Measurements from ENCODE around the gene NR6A1.

NR6A1 gene

DNA sequence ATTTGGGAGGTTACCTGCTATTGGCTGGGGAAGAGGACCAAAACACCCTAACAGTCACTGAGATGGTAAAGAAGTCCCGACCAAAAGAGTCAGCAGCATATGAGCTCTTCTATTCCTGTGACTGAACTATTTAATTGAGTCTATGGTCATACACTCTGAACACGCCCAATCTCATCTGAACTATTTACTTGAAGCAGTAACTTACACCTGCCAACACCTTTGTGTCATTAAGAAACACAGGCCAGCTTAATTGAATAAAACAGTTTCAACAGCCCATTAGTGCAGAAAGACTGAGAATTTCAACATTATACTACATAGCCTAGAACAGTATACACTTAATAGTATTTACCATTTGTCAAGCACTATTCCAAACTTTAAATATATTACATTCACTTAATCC lies 47.8 kb downstream of the NR6A1 start:
- no peak for DNase-seq (ENCODE audit: low read depth)

DNA sequence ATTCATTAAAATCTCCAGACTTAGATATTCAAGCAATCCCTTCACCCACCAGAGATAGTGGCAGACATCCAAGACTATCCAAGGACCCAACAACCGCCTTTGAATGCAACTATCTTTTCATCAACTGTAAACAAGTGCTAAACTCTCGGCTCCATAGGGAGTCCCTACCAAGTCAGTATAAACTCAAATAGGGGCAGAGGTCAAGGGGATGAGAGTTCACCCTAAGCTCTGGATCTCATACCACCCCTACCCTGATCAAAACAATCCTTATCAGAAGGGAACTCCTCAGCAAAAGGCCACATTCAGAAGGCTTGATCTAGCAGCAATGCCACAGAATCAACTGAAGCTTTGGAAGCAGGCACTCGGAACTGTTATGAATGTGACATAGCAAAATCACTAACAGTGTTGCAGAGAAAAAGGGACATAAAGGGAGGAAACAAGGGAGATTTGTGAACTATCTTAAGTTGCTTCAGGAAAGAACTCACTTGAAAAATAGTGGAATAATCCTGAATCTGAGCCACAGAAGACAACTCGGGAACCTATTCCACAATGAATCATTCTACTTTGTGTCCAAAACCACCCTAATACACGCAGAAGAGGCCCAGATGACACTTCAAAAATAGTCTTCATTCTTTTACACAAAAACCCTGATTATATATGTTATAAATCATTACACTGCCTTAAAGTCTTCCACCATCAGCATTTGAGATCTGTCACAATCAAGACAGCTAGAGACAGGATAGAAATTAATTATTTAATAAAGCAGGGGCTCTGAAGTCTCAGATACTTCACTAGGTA lies 49.8 kb downstream of the NR6A1 start:
- no peak for DNase-seq (ENCODE audit: low read depth)

DNA sequence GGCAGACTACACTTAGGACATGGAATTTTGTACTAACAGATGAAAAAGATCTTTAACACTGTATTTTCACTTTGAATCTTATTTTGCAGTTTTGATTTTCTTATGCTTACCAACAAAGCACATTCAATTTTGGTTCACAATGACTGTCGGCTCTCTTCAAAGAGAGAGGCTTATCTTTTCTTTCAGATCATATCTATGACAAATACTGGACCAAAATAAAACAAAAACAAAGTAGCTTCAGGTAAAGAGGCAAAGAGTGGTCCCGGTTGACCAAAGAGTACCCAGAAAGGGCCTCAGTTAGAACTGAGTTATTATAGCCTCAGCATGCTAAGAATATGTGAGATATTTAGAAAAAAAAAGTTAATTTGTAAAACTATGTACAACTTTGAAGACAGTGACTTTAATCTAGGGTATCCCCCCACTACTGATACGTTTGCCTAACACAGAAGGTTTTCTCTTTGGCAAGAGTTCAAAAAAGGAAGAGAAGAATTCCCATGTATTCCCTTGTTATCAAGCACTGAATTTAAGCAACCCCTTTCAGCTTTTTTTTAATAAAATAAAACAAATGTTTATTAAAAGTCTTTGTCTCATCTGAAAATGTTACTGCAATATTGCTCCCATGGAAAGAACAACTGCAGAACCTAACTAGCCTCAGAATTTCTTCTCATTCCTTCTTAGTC lies 50.5 kb downstream of the NR6A1 start:
- no peak for DNase-seq (ENCODE audit: low read depth)

DNA sequence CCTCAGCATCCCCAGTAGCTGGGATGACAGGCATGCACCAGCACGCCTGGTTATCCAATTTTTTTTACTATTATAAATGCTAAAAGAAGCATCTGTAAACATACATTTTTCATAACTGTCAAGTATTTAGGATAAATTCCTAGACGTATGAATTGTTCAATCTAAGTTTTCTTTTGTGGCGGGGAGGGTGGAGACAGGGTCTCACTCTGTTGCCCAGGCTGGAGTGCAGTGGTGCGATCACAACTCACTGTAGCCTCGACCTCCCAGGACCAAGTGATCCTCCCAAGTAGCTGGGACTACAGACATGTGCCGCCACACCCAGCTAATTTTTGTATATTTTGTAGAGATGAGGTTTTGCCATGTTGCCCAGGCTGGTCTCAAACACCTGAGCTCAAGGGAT lies 52.2 kb downstream of the NR6A1 start:
- no peak for DNase-seq (ENCODE audit: low read depth)

DNA sequence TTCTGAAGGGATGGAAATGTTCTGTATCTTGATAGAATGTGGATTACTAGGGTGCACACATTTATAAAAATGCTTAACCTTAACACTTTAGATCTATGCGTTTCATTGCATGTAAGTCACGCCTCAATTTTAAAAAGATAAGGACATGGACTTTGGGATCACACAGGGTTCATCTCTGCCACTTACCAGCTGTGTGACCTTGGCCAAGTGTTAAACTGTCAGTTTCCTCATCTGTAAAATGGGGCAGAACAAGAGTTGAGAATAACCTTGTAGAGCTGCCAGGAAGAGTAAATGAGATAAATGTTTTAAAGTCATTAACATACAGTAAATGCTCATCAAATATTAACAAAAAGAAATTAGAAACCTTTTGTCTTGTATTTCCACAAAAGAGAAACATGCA lies 53.5 kb downstream of the NR6A1 start:
- no peak for DNase-seq (ENCODE audit: low read depth)

DNA sequence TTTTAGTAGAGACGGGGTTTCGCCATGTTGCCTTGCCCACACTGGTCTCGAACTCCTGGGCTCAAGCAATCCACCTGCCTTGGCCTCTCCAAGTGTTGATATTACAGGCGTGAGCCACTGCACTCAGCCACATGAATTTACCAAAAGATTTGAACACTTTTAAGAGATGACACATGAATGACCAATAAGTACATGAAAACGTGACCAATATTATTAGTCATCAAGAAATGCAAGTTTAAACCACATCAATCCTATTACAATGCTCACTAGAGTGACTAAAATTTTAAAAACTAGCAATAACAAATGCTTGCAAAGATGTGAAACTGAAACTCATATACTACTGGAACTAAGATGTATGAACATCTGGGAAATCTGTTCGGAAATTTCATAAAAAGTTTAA lies 54.3 kb downstream of the NR6A1 start:
- DNase-seq (ENCODE audit: low read depth): no peak

DNA sequence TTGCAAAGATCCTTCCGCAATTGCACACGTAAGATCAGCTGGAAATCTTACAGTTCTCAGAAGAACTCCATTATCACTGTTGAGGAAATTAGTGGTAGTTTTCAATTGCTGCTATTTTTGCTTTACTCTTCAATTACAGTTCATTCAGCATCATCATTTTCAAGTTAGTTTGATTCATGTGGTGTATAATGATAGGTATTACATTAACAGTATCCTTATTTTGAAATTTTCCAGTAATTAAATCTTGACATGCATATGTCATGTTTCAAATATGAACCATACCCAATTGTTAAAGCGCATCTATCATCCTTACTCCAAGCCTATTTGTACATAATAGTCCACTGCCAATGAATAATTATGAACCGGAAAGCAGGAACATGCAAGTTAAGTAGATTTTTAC lies 60.3 kb downstream of the NR6A1 start:
- DNase-seq (ENCODE audit: low read depth): no peak

DNA sequence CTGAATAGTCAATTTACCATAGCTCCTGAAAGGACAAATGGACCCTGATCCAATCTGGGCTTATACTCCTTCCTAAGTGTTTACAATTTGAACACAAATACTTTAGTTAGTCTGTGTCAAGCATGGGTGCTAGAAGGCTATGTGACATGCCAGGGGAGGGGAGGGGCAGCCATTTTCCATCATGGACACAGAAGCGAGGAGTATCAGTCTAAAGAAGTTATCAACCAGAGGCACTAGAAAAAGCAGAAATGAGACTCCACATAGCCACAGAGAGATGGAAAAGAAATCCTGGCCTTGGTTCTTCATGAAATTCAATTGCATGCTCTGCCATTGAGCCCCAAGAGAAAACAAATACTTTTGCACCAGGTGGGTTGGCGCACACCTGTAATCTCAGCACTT lies 61.8 kb downstream of the NR6A1 start:
- DNase-seq (ENCODE audit: low read depth): no peak

DNA sequence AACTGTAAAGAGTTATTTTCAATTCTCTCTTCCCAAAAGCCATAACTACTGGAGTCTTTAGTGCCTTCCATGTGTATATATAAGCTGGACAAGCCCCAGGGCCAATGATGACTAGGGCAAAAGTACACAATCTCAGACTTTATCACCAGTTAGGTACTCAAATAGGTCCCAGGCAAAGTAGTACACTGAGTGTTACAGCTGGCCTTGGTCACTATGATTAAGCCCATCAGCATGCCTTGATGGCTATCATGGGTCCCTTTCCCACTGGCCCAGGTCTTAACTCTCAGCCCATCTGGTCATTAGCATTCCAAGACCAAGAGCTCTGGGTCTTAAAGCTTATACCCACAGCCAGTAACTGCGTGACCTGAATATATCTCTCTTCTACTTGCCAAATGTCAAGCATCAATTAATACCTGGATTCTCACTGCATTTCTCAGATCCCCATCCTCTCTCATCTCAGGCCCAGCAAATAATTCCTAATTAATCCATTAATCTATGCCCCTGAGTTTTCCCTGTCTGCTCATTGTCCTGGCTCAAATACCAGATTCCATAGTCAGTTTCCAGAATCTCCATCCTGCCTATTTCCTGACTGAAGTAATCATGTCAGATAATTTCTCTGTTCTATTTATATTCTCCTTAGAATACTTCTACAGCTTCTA lies 62.3 kb downstream of the NR6A1 start:
- DNase-seq (ENCODE audit: low read depth): no peak

DNA sequence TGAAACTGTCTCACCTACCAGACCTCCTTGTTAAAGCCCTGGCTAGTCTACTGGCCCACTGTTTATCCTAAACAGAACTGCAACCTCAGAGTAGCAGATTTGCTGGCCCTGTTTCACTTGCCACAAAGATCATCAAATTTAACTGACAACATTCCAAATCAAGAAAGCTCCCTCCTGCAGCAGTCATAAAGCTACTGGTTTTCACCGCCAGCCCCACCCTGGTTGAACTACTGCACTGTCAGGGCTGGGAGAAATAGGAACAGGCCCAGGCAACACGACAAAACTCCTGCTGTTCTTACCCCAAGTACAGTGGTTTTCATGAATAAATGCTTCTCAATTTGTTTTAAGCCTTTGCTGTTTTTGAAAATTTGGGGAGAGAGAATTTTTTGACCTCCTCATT lies 63.0 kb downstream of the NR6A1 start:
- DNase-seq (ENCODE audit: low read depth): no peak

DNA sequence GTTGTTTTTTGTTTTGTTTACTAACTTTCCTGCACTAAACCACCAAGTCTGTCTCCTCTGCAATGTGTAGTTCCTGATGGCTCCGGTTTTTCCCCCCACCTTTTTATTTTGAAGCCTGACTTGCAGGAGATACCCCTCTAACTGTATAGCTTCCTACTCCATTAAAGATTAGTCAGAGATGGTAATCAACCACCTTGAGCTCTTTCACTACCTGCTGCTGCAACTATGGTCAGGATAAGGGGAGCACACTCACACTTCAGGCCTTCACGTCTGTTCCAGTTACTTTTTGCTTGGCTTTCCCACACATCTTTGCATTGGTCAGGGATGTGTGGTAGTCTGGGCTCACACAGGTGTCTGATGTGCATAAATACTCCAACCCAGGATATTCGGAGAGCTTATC lies 63.4 kb downstream of the NR6A1 start:
- DNase-seq (ENCODE audit: low read depth): no peak

DNA sequence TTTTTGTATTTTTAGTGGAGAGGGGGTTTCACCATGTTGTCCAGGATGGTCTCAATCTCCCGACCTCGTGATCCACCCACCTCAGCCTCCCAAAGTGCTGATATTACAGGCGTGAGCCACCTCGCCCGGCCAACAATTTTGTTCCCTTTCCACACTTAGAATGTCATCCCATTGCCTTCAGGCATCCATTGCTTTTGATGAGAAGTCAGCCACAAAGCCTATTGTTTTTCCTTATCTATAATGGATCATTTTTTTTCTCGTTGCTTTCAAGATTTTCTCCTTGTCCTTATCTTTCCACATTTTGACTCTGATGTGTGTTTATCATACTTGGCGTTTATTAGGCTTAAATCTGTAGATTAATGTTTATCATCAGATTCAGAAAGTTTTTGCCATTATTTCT lies 64.4 kb downstream of the NR6A1 start:
- no peak for DNase-seq (ENCODE audit: low read depth)

DNA sequence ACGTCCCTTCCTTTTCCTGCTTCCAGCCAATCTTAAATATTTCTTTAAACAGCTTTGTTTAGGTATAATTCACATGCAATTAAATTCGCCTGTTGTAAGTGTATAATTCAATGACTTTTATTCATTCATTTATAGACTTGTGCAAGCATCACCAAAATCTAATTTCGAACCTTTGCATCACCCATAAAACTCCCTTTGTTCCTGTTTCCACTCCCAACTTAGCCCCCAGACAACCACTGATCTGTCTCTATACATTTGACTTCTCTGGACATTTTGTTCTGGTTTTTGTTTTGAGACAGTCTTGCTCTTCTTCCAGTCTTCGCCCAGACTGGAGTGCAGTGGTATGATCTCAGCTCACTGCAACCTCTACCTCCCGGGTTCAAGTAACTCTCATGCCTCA lies 71.5 kb downstream of the NR6A1 start:
- no peak for DNase-seq (ENCODE audit: low read depth)

DNA sequence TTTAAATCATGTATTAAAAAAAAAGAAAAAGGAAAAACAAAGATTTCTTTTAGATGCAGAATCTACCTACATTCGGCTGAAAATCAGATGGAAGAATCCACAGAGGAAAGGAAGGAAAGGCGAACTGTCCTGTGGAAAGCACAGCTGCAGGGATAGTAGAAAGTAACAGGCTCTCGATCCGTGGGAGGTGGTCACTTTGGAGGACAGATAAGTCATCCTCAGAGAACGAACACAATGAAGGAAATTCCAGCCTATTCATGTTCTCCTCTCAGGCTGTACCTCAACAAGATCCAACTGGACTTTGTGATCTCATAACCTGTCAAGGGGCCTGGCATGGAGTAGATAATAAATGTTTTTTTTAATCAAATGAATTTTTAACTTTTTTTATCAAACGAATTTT lies 72.8 kb downstream of the NR6A1 start:
- DNase-seq (ENCODE audit: low read depth): no peak

DNA sequence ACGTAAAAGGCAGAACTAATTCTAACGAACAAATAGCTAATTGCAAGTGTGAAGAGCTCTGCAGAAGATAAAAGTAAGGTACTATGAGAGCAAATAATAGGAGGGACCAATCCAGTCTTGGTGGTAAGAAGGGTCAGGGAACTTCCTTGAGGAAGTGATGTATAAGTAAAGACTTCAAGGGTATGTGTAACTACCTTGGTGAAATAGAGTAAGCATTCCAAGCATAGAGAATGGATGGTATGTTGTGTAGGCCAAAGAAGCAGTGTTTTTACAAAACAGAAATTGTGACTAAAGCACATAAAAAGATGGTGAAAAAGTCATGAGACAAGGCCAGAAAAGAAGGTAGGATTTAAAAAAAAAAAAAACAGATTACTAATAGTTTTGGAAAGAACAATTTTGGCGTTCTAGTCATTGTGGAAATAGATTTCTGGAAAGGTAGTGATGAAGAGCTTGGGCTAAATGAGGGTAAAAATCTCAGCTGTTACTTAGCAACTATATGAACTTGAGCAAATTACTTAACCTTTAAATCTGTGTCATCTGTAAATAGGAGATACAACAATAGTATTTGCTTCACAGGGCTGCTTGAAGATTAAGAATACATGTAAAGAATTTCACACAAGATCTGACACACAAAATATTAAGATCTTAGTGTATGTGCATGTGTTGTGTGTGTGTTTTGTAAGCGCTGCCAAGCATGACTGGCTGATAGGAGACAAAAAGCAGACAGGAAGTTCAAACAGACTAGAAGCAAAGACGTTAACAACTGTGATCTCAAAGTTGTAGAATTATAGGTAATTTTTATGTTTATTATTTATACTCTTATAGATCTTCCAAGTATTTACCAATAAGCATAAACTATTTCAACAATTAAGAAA lies 73.5 kb downstream of the NR6A1 start:
- DNase-seq (ENCODE audit: low read depth): no peak

DNA sequence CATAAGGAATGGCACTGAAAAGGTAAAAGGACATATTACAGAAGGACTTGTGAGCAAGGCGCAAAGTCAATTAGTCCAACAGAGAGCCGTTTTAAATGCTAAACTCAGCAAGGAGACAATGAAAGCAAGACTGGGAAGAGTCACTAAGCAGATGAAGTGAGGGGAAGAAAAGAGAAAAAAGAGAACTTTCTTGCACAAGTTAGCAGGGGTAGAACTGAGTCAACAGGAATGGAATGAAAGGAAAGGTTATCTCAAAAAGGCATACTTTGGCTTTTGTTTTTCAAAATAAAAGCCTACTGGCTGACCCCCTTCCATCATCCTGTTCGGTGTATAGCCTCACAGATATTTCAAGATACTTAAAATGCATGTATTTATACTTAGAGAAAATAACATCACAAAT lies 75.0 kb downstream of the NR6A1 start:
- no peak for DNase-seq (ENCODE audit: low read depth)

DNA sequence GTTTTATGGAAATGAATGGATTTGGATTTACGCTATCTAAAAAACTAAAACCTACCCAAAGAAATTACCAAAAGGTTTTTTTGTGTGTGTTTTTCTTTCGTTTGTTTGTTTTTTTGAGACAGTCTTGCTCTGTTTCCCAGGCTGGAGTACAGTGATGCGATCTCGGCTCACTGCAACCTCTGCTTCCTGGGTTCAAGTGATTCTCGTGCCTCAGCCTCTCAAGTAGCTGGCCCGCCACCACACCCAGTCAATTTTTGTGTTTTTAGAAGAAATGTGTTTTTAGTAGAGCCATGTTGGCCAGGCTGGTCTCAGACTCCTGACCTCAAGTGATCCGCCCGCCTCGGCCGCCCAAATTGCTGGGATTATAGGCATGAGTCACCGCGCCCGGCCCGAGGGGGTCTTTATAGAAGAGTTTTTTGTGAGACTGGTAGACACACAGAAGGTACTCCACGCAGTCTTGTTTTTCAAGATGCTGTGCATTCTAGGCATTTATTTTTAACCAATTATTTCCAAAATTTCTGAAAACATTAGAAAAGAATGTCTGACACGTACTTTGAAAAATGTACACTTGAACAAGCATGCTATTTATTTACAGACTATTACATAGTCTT lies 75.7 kb downstream of the NR6A1 start:
- DNase-seq (ENCODE audit: low read depth): no peak

DNA sequence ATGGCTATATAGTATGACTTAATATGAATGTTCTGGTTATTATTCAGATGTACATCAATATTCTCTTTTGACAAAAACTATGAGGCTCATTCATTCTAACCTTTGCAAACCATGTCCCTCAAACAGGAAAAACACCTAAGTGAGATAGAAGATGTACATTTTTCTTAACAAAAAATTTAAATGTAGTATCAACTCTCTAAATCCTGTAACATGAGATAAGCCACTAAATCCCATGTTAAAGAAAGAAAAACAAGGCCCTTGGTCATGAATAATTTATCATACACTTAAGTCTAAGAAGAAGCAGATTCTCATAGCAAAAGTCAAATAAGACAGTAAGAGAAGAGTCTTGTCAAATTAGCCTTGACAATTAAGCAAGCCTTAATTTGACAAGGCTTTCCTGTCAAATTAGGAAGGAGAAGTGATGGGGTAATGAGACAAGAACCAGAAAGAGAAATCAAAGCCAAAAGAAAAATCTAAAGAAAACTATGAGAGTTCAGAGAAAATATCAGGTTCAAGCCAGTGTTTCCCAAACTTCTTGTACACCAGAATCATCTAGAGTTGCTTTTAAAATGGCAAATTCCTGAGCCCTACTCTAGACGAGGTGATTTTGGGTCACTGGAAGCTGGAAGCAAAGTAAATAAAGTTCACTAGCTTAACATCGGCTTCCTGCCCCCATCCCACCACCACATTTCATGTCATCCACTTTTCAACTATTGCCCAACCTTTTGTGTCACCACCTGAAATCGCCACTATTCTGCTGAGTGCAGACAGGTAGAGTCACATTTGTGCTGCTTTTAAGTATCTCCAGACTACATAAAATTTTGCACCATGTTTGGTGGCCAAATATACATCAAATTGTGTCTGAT lies 76.5 kb downstream of the NR6A1 start:
- no peak for DNase-seq (ENCODE audit: low read depth)

DNA sequence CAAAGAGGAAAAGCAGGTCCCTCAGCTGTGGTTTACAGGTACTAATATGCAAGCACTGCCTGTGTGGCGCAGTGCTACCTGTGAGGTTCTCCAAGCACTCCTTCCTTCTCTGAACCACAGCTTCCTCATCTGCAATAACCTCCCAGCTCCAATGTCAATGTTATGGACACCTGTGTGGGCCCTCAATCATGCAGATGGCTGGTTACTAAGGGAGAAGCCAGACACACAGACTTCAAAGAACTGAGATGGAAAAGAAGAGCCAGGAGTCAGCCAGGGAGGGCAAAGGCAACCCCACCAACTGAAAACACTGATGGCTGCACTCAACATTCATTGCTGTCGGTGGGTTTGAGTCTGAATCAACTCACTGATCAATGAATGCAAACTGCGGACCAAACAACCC lies 77.7 kb downstream of the NR6A1 start:
- DNase-seq (ENCODE audit: low read depth): no peak

DNA sequence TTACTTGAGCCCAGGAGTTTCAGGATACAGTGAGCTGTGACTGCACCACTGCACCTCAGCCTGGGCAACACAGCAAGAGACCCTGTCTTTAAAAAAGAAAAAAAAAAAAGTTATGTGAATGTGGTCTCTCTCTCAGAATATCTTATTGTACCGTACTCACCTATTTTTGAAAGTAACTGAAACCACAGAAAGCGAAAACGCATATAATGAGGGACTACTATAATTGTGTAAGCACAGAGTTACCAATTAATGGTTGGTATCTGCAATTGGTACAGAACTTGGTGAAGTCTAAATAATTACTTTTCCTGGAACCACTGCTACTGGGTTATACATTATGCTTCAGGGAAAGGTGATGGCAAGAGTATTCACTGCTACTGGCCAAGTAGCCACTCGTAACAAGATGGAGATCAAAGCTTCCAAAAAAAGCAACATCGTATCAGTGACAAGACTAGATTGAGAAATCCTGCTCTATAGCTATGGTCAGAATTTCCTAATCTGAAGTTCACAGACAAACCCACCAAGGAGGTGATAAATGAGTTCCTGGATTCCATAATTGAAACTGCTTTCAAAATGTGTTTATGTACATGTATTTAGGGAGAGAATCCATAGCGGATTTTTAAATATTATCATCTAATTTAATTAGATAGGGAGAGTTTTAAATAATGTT lies 82.7 kb downstream of the NR6A1 start:
- DNase-seq (ENCODE audit: low read depth): no peak

All from CMK (cell line).